Activated CD4-positive, alpha-beta T cell treated with anti-CD3 and anti-CD28 coated beads, Interleukin-2, amount 10 ng/mL, durations not matched to agents 7 days and 5 days (primary cell): ENCODE results near the gene PARD3. TPM values are rescaled to one million over a fixed set of nuclear protein-coding genes. Genes with fewer than 3 reads are reported as not detected.
"Not testable (repeated sequence)": the region's sequence is repeated elsewhere in the genome, so short reads cannot be mapped to it uniquely, and the experiment has no call there.

Experiments used
- CTCF ChIA-PET: fragments of 350-600 bp; sonication (Branson Sonifier 250); formaldehyde crosslinking; loops from one replicate; lab custom pipeline; 2021; ENCODE audit warnings: antibody characterized with exemption; lab: Charles Lee
- POLR2A ChIA-PET: fragments of 350-600 bp; sonication (Branson Sonifier 250); formaldehyde crosslinking; loops from one replicate; lab custom pipeline; 2021; ENCODE audit warnings: antibody characterized with exemption; lab: Charles Lee
- DNase-seq: peaks from one replicate; pipeline ENCODE4 v3.0.0-alpha.2; 2020
- H3K27ac Mint-ChIP-seq: one replicate; pipeline ENCODE4 v1.8.0; 2021; ENCODE audit warnings: mild to moderate bottlenecking, moderate library complexity, mixed read lengths
- H3K27me3 Mint-ChIP-seq: one replicate; pipeline ENCODE4 v1.8.0; 2021; ENCODE audit warnings: mixed read lengths
- H3K36me3 Mint-ChIP-seq: one replicate; pipeline ENCODE4 v1.8.0; 2021; ENCODE audit warnings: low read depth, mixed read lengths
- H3K4me1 Mint-ChIP-seq: one replicate; pipeline ENCODE4 v1.8.0; 2021; ENCODE audit warnings: mixed read lengths
- H3K4me3 Mint-ChIP-seq: one replicate; pipeline ENCODE4 v1.8.0; 2021; ENCODE audit warnings: mild to moderate bottlenecking, moderate library complexity, mixed read lengths
- H3K9me3 Mint-ChIP-seq: one replicate; pipeline ENCODE4 v1.8.0; 2021; ENCODE audit warnings: mixed read lengths
- total RNA-seq, 2 experiments: library from RNA; stranded (reverse); gene quantifications; one replicate each; pipeline ENCODE4 v1.2.3, GENCODE V29; 2021

PARD3 gene
- total RNA-seq, 2 experiments from 2014 or later, result 1.0 to 1.2 TPM

DNA sequence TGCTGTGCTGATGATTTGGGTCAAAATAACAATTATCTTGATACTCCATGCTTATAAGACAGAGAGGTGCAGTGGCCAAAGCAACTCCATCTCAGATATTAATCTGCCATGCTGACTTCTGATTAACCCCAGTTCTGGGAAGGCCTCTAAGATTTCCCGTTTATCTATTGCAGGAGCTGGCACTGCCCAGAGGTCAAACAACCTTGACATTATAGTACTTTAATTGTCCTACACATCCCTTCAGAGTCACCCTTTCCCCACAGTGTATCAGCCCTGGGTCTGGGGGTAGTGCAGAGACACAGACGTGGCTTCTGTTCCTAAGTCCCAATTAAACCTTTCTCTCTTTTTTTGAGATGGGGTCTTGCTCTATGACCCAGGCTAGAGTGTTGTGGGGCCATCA is 63.8 kb downstream of the PARD3 start:
- H3K36me3 Mint-ChIP-seq, result no peaks in the 10 kb centered on the region
- CTCF ChIA-PET, result no interaction called here
- peaks cover 4% of the 10 kb centered on the region for H3K27me3 Mint-ChIP-seq
- no peak for DNase-seq
- H3K4me1 Mint-ChIP-seq, result no peaks in the 10 kb centered on the region
- H3K4me3 Mint-ChIP-seq, result no peak overlapping the region
- POLR2A ChIA-PET, result no interaction called here
- H3K27ac Mint-ChIP-seq, result no peak overlapping the region
- no peaks in the 10 kb centered on the region for H3K9me3 Mint-ChIP-seq

GRCh38 chr10:34750795-34751194 is 64.3 kb downstream of the PARD3 start:
- H3K27me3 Mint-ChIP-seq, H3K27ac Mint-ChIP-seq, CTCF ChIA-PET, DNase-seq, H3K36me3 Mint-ChIP-seq, H3K9me3 Mint-ChIP-seq, H3K4me1 Mint-ChIP-seq, POLR2A ChIA-PET, H3K4me3 Mint-ChIP-seq: not testable (repeated sequence)

DNA sequence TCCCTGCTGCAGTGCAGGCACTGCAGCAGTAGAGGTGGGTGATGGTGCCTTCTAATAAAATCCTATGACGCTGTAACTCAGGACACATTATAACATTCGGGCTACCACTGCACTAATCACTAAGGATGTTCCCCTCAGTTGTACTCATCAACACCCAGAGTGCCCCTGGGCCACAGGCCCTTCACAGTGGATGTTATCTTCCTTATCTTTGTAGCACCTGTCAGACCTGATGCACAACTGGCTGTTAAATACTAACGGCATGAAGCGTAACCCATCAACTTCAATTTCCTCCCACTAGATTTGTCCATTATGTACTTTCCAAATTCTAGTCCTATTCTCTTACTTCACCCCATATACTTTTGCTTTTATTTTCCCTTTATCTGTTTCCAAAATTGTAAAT is 66.3 kb downstream of the PARD3 start:
- Mint-ChIP-seq H3K36me3 (no peaks in the 10 kb centered on the region), H3K4me1 (no peaks in the 10 kb centered on the region), H3K27me3 (peaks cover 4% of the 10 kb centered on the region), H3K27ac (no peak overlapping the region), H3K9me3 (no peaks in the 10 kb centered on the region), H3K4me3 (no peak overlapping the region)
- DNase-seq, result no peak
- POLR2A ChIA-PET, result no interaction called here
- CTCF ChIA-PET, result no interaction called here

DNA sequence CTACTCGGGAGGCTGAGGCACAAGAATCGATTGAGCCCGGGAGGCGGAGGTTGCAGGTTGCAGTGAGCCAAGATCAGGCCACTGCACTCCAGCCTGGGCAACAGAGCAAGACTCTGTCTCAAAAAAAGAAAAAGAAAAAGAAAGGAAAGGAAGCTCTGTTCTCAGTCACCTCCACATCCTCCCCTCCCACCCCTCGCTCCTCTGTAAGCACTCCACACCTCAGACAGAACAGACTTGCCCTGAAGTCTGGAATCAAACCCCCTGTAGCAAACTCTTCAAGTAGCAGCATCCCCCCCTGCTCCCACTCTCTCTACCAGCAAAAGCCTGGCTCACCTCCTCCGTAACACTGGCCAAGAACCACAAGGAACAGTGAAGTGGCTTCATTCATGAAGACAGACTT is 66.7 kb downstream of the PARD3 start:
- Mint-ChIP-seq H3K9me3 (no peaks in the 10 kb centered on the region), H3K27ac (no peak overlapping the region), H3K4me1 (no peaks in the 10 kb centered on the region), H3K4me3 (no peak overlapping the region), H3K27me3 (peaks cover 4% of the 10 kb centered on the region), H3K36me3 (no peaks in the 10 kb centered on the region)
- POLR2A ChIA-PET, result no interaction called here
- CTCF ChIA-PET, result no interaction called here
- no peak for DNase-seq

GRCh38 chr10:34746094-34746493 is 69.0 kb downstream of the PARD3 start:
- no peak overlapping the region for H3K27ac Mint-ChIP-seq
- peaks cover 6% of the 10 kb centered on the region for H3K27me3 Mint-ChIP-seq
- H3K4me1 Mint-ChIP-seq, result no peaks in the 10 kb centered on the region
- H3K4me3 Mint-ChIP-seq, result no peak overlapping the region
- no peaks in the 10 kb centered on the region for H3K9me3 Mint-ChIP-seq
- DNase-seq, result no peak
- POLR2A ChIA-PET, result no interaction called here
- CTCF ChIA-PET, result interaction anchor here (0.6 kb wide), 1 partner anchor 12 kb away, joined by 4 read pairs; no protein-coding TSS in a partner anchor
- H3K36me3 Mint-ChIP-seq, result no peaks in the 10 kb centered on the region

- Mint-ChIP-seq H3K27ac (no peak overlapping the region), H3K9me3 (no peaks in the 10 kb centered on the region), H3K4me1 (no peaks in the 10 kb centered on the region), H3K27me3 (peaks cover 11% of the 10 kb centered on the region), H3K4me3 (no peak overlapping the region), H3K36me3 (no peaks in the 10 kb centered on the region)
- CTCF ChIA-PET, result interaction anchor here (0.6 kb wide), 1 partner anchor 11 kb away, joined by 4 read pairs; no protein-coding TSS in a partner anchor
- POLR2A ChIA-PET, result no interaction called here
- no peak for DNase-seq
These were observed 69.9 kb downstream of the PARD3 start for GRCh38 chr10:34745244-34745643.

DNA sequence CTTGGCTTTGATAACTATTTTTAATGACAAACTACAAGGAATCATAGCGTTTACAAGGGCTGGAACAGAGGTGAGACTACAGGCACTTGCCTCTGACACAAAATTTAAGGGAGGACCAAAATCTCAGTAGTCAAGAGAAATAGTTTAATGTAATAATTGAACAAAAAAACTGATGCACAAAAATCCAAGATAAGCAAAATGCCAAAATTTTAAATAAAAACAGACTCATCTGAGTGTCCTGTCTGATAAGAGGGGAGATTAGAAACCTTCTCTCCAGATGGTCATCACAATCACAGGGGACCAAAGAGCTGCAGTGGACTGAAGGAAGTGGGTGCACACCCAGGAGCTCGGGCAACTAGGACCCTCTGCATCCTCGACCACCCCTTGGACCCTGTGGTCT is 70.5 kb downstream of the PARD3 start:
- ChIA-PET POLR2A (no interaction called here), CTCF (no interaction called here)
- Mint-ChIP-seq H3K9me3 (no peaks in the 10 kb centered on the region), H3K4me3 (no peak overlapping the region), H3K27me3 (peaks cover 17% of the 10 kb centered on the region), H3K36me3 (no peaks in the 10 kb centered on the region), H3K27ac (no peak overlapping the region), H3K4me1 (peaks cover 3% of the 10 kb centered on the region)
- no peak for DNase-seq

DNA sequence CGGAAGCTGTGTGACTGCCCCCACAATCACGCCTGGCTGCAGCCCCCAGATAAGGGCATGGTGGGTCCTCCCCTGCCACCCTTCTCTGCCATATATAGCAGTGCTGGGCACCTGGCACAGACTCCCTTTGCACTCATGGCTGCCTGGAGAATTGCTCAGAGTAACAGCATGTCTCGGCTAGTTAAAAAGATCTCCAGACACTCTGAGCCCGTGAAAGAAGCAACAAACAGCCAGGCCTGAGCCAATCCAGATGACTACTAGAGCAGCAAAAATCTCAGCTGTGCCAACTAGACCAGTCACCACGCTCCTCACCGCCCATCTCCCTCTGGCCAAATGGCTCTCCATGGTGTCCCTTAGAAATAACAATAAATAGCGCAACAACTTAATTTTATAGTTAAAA is 71.3 kb downstream of the PARD3 start:
- H3K27ac Mint-ChIP-seq, result no peak overlapping the region

GRCh38 chr10:34742456-34742855 is 72.6 kb downstream of the PARD3 start:
- no peak overlapping the region for H3K27ac Mint-ChIP-seq
- no peaks in the 10 kb centered on the region for H3K9me3 Mint-ChIP-seq
- H3K36me3 Mint-ChIP-seq, result no peaks in the 10 kb centered on the region
- peaks cover 15% of the 10 kb centered on the region for H3K27me3 Mint-ChIP-seq
- CTCF ChIA-PET, result no interaction called here
- no peak overlapping the region for H3K4me3 Mint-ChIP-seq
- DNase-seq, result no peak
- POLR2A ChIA-PET, result no interaction called here
- H3K4me1 Mint-ChIP-seq, result peaks cover 3% of the 10 kb centered on the region

More for the DNA sequence above, 71.3 kb downstream of the PARD3 start:
- ChIA-PET CTCF (no interaction called here), POLR2A (no interaction called here)
- Mint-ChIP-seq H3K9me3 (no peaks in the 10 kb centered on the region), H3K27me3 (peaks cover 17% of the 10 kb centered on the region), H3K36me3 (no peaks in the 10 kb centered on the region), H3K4me3 (no peak overlapping the region), H3K4me1 (peaks cover 3% of the 10 kb centered on the region)
- no peak for DNase-seq

DNA sequence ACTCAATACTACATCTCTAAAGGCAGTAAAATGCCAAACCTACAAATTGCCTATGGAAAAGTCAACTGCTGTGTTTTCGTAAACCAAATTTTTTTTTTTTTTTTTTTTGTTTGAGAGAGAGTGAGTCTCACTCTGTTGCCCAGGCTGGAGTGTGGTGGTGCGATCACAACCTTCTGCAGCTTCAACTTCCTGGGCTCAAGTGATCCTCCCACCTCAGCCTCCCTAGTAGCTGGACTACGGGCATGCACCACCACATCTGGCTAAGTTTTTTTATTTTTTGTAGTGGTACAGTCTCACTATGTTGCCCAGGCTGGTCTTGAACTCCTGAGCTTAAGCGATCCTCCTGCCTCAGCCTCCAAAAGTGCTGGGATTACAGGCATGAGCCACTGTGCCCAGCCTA is 74.0 kb downstream of the PARD3 start:
- POLR2A ChIA-PET, H3K4me1 Mint-ChIP-seq, H3K9me3 Mint-ChIP-seq, H3K27ac Mint-ChIP-seq, H3K4me3 Mint-ChIP-seq, DNase-seq, H3K36me3 Mint-ChIP-seq: not testable (repeated sequence)
- CTCF ChIA-PET, result interaction anchor here (0.5 kb wide), 1 partner anchor 14 kb away, joined by 3 read pairs; no protein-coding TSS in a partner anchor
- H3K27me3 Mint-ChIP-seq, result peaks cover 15% of the 10 kb centered on the region

GRCh38 chr10:34740321-34740720 is 74.8 kb downstream of the PARD3 start:
- CTCF ChIA-PET, result interaction anchor here (0.5 kb wide), 1 partner anchor 15 kb away, joined by 3 read pairs; no protein-coding TSS in a partner anchor
- POLR2A ChIA-PET, result no interaction called here
- Mint-ChIP-seq H3K4me3 (no peak overlapping the region), H3K4me1 (peaks cover 3% of the 10 kb centered on the region), H3K27ac (no peak overlapping the region), H3K9me3 (no peaks in the 10 kb centered on the region), H3K36me3 (no peaks in the 10 kb centered on the region), H3K27me3 (peaks cover 15% of the 10 kb centered on the region)
- no peak for DNase-seq

DNA sequence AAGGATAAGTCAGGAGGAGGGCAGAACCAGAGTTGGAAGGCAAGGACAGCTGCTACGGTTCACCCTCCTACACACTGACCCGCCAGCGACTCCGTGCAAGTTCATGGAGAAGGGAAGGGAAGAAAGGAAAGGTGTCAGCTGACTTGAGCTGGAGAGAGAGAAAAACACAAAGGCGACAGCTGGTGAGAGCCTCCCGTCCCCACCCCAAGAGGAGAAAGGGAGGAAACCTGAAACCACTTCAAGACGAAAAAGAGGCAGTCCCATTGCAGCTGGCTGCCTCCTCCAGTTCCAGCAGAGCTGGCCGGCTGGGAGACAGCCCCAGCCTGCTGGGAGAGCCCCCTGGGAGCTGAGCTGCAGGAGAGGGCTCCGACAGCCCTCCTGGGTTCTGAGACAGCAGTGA is 75.2 kb downstream of the PARD3 start:
- CTCF ChIA-PET, result no interaction called here
- H3K36me3 Mint-ChIP-seq, result no peaks in the 10 kb centered on the region
- no peak overlapping the region for H3K27ac Mint-ChIP-seq
- POLR2A ChIA-PET, result no interaction called here
- no peak for DNase-seq
- H3K4me1 Mint-ChIP-seq, result peaks cover 3% of the 10 kb centered on the region
- H3K4me3 Mint-ChIP-seq, result no peak overlapping the region
- H3K27me3 Mint-ChIP-seq, result peaks cover 15% of the 10 kb centered on the region
- no peaks in the 10 kb centered on the region for H3K9me3 Mint-ChIP-seq

DNA sequence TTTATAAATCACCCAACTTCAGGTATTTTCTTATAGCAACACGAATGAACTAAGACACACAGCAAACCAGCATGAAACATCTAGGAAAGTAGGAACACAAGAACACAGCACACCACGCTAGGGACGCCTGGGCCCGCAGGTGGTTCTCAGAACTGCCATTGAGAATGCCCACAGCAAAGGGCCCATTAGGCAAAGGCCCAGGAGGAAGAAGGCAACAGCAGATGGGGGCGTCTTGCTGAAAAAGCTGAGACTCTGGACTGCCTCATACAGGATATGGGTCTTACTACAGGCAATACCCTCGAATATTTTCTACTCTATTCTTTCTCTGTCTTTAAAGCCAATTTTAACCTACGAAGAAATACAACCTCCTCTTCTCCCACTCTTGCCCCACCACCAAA is 77.3 kb downstream of the PARD3 start:
- Mint-ChIP-seq H3K27ac (no peak overlapping the region), H3K4me1 (peaks cover 3% of the 10 kb centered on the region), H3K36me3 (no peaks in the 10 kb centered on the region), H3K4me3 (no peak overlapping the region), H3K9me3 (no peaks in the 10 kb centered on the region), H3K27me3 (peaks cover 15% of the 10 kb centered on the region)
- DNase-seq, result no peak
- ChIA-PET POLR2A (no interaction called here), CTCF (no interaction called here)

DNA sequence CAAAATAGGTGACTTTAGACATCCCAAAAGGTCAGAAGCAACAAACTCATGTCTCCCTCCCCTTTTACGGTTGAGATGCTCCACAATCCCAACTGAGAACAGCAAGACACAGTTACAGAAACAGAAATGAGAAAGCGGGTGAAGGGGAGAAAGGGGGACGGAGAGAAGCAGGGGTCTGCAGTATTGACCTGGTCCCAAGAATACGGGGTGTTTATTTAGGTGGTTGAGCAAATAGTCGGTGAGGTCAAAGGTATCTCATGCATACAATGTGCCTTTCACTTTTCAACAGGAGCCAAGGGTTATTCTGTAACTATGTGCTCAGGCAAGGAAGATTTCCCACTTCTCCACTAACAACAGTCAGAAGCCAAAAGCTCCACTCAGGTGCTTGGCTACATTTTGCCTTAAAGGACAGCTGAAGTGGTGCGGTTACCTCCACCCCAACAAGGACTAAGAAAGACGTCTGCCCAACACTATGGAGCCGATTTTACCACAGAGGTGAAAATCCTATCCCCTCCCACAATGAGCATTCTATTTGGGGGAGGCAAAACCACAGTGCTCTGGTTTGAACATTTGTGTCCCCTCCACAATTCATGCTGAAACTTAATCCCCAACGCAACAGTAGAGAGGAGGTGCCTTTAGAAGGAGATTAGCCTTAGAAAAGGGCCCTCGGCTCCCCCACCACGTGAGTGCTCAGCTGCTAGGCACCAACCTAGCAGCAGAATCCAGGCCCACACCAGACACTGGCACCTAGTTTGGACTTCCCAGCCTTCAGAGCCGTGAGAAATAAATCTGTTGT is 77.9 kb downstream of the PARD3 start:
- Mint-ChIP-seq H3K27ac (no peak overlapping the region), H3K4me1 (peaks cover 3% of the 10 kb centered on the region), H3K9me3 (no peaks in the 10 kb centered on the region), H3K4me3 (no peak overlapping the region), H3K27me3 (peaks cover 15% of the 10 kb centered on the region), H3K36me3 (no peaks in the 10 kb centered on the region)
- POLR2A ChIA-PET, result no interaction called here
- CTCF ChIA-PET, result no interaction called here
- no peak for DNase-seq
